Epidermal melanocyte (primary cell): ENCODE measurements around the gene ZKSCAN7.
"Not testable (repeated sequence)": the region's sequence is repeated elsewhere in the genome, so short reads cannot be mapped to it uniquely, and the experiment has no call there.

Experiments
- DNase-seq: peaks from one replicate; pipeline ENCODE4 v3.0.0; 2011; ENCODE audit warnings: low spot score; ENCODE audit not compliant: insufficient read length

ZKSCAN7 gene

GRCh38 chr3:44576613-44577012, 21.6 kb downstream of the ZKSCAN7 start:
- no peak for DNase-seq

DNA sequence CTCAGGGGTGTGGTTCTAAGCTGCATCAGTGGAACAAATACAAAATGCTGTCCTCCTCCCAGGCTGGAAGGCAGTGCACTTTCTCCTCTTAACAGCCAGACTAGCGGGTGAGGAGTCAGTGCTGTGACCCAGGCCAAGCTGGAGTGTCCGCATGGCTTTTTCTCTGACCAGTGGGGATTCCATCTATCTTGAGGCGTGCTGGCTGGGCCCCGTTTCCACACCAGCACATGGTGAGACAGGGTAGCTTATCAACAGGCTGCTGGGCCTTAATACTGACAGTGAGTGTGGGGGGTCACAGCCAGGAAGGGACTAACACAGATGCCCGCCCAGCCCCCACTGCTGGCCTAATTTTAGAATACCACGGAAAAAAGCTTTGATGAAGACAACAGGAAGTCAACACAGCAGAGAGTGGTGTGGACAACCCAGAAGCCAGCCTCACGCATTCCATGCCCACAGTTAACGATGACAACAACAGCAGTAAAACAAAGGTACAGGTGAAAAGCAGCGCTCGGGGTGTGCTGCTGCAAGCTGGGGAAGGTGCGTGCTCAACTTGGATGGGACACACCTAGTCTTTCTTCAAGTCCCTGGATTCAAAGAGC, 22.5 kb downstream of the ZKSCAN7 start:
- not testable (repeated sequence) for DNase-seq

DNA sequence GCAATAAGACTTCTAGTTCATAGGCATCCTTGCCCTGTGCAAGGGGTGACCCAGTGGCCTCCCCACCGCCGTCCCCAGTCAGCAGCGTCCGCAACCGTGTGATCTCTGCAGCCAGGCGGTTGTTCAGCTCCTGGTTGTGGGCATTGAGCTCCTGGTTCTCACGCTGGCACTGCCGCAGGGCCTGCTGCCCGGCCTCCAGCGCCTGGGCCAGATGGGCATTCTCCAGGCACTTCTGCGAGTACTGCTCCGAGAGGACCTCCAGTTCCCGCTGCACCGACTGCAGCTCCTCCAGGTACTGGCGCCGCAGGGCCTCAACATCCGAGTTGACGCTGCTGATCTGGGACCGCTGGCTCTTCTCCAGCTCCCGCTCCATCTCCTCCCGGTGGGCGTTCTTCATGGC, 23.3 kb downstream of the ZKSCAN7 start:
- not testable (repeated sequence) for DNase-seq

GRCh38 chr3:44578924-44579515, 24.0 kb downstream of the ZKSCAN7 start:
- DNase-seq = not testable (repeated sequence)

DNA sequence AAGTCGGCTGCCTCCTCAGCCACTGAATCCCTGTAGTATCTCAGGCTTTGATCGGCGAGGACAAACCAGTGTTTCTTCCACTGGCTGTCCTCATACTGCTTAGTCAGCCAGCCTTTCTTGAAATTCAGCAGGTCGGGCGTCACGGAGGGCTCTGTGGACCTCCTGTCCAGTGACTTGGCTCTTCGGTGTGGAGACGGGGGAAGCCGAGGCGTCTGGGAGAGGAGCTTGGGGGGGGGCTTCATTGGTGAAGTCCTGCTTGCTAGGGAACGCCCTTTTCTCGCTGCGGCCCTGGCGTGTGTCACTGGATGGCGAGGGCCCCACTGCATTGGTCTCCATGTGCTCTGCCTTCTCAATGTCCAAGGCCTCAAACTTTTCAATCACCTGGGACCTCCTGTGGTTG, 24.8 kb downstream of the ZKSCAN7 start:
- not testable (repeated sequence) for DNase-seq

DNA sequence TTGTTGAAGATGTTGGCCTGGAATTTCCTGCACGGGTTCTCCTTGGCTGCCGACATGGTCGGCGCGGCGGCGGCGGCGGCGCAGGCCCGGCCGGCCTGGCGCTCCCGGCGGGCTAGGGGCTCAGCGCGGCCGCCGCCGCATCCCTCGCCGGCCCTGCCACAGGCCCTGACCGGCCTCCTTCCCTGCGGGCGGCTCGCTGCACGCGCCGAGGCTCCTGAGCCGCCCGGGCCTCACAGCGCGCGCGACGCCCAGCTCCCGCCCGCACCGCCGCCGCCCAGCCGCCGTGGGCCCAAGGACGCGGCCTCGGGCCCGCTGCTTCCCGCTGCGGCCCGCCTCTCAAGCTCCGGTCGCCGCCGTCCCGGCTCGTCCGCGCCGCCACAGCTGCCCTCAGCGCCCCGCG, 26.0 kb downstream of the ZKSCAN7 start:
- DNase-seq = not testable (repeated sequence)

DNA sequence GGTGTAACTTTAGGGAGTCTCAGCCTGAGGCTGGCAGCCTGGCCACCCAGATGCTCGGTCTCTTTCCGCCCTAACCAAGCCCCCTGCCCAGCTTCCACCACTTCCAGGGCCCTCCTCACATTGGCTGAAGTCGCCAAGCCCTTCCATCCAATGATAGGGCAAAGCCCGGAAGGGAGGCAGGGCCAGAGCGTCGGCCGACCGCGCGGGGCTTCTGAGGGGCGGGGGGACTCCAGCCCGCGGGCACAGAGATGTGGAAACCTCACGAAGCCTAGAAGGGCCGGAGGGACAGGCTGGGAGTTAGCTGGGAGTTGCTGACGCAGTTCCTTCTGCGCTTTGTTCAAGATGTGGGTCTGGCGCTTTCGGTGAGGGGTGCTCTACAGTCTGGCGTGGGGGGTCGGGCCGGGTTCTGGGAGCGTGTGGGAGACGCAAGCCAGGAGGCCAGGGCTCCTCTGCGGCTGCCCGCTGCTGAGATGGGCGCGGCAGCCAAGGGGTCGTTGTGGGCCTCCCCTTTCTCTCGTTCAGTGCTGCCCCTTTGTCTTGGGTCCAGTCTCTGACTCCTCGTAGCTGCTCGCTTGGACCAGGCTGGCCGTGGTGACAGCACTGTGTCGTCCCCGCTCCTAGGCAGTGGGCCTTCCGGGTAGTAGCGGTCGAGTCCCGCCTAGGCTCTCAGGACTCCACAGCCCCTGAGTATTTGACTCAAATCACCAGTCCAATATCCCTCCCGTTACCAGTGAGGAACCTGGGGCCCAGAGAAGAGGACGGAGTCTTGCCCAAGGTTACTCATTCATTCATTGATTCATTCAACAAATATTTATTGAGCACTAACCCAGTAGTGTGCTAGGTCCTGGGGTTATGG, 29.9 kb downstream of the ZKSCAN7 start, which contains the start of gene ZNF660:
TSS of gene ZNF660 (plus strand) at position 319 of the 856 bp plus-strand sequence. CDS start 9,230 bp downstream, outside the sequence.
- peak; percentile 58 for DNase-seq

DNA sequence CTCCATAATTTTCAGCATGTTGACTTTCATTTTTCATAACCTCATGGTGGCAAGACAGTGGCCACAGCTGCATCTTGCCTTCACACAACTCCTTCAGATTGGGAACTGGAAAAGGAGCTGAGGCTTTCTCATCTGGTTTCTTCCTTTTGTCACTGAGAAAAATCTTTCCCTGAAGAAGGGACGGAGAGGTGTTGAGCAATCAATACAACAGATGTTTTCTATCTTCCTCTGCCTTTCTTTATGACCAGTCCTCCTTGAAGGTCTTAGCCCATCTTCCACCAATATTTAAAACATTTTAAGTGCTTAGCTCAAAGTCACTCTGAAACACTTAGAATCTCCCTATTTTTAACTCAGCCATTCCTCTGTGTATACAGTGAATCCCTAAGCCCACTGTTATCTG, 41.6 kb downstream of the ZKSCAN7 start:
- DNase-seq = peak; percentile 37

- no peak for DNase-seq
These were observed 46.8 kb downstream of the ZKSCAN7 start for GRCh38 chr3:44601749-44602148.

GRCh38 chr3:44612678-44613077, 57.7 kb downstream of the ZKSCAN7 start:
- no peak for DNase-seq
